Inferior parietal cortex (tissue), 1 donor: ENCODE results near the gene INVS.
A peak's percentile ranks its signal among the peaks of the same experiment; 100 is the strongest.

ENCODE experiments used
- DNase-seq: peaks from one replicate; pipeline ENCODE4 v3.0.0-alpha.2; 2016; ENCODE audit errors: extremely low spot score

INVS gene

GRCh38 chr9:100281066-100281465, 182.0 kb downstream of the INVS start:
- DNase-seq, result no peak

GRCh38 chr9:100281676-100282387, 182.8 kb downstream of the INVS start:
- DNase-seq, result no peak

- no peak for DNase-seq
These were observed 183.3 kb downstream of the INVS start for GRCh38 chr9:100282388-100282719.

GRCh38 chr9:100284247-100284646, 185.2 kb downstream of the INVS start:
- DNase-seq, result no peak

- DNase-seq, result no peak
These were observed 186.0 kb downstream of the INVS start for GRCh38 chr9:100285080-100285479.

- DNase-seq, result no peak
These were observed 186.6 kb downstream of the INVS start for GRCh38 chr9:100285601-100286000.

GRCh38 chr9:100286257-100286656, 187.2 kb downstream of the INVS start:
- no peak for DNase-seq

- DNase-seq, result no peak
These were observed 188.1 kb downstream of the INVS start for GRCh38 chr9:100287186-100287585.

GRCh38 chr9:100290714-100291113, 191.7 kb downstream of the INVS start:
- no peak for DNase-seq

- DNase-seq, result no peak
These were observed 193.4 kb downstream of the INVS start for GRCh38 chr9:100292414-100292813.

GRCh38 chr9:100294341-100294740, 195.3 kb downstream of the INVS start:
- DNase-seq, result no peak

GRCh38 chr9:100294806-100295205, 195.8 kb downstream of the INVS start:
- no peak for DNase-seq

- no peak for DNase-seq
These were observed 196.2 kb downstream of the INVS start for GRCh38 chr9:100295240-100295639.

- no peak for DNase-seq
These were observed 197.4 kb downstream of the INVS start for GRCh38 chr9:100296407-100296806.

GRCh38 chr9:100298378-100298777, 199.3 kb downstream of the INVS start:
- no peak for DNase-seq

- DNase-seq, result no peak
These were observed 204.7 kb downstream of the INVS start for GRCh38 chr9:100303747-100304146.

GRCh38 chr9:100306283-100306682, 207.2 kb downstream of the INVS start:
- DNase-seq, result no peak

- no peak for DNase-seq
These were observed 208.0 kb downstream of the INVS start for GRCh38 chr9:100307080-100307479.

GRCh38 chr9:100308965-100309564, 210.0 kb downstream of the INVS start:
- no peak for DNase-seq

GRCh38 chr9:100309992-100310391, 210.9 kb downstream of the INVS start:
- DNase-seq, result no peak

GRCh38 chr9:100315561-100315960, 216.5 kb downstream of the INVS start:
- no peak for DNase-seq

GRCh38 chr9:100317706-100318105, 218.7 kb downstream of the INVS start:
- DNase-seq, result no peak

- peak; percentile 77 for DNase-seq
These were observed 224.0 kb downstream of the INVS start for GRCh38 chr9:100322954-100323536.
